ENCODE results near the gene CBR3. TPM values are rescaled to one million over a fixed set of nuclear protein-coding genes. Genes with fewer than 3 reads are reported as not detected.
A peak's percentile ranks its signal among the peaks of the same experiment; 100 is the strongest.

Gene CBR3
- total and polyA plus RNA-seq, 2 of the 13 experiments (the other 11 are each of a cell fraction or from before 2014, with no cell fraction given), result not detected

GRCh38 chr21:36155603-36156338 lies 20.9 kb downstream of the CBR3 start (continued):
- no peak for TF ChIP-seq CHCHD3 (CRISPR knock-in tag; IDR thresholded peaks at IDR 0.05)
- TF ChIP-seq THAP9 (CRISPR knock-in tag; IDR thresholded peaks at IDR 0.05; ENCODE audit: borderline replicate concordance), result no peak
- TF ChIP-seq TBP (CRISPR knock-in tag; IDR thresholded peaks at IDR 0.05), result no peak
- TF ChIP-seq ZSCAN30 (CRISPR knock-in tag; IDR thresholded peaks at IDR 0.05), result no peak
- TF ChIP-seq BHLHE40 (IDR thresholded peaks at IDR 0.05; ENCODE audit: low read length), result no peak
- 0 out of 2 replicates have a peak, but pooled peaks have one; percentile 17 for TF ChIP-seq ZGPAT (CRISPR knock-in tag; IDR thresholded peaks at IDR 0.05)
- TF ChIP-seq TOE1 (CRISPR knock-in tag; IDR thresholded peaks at IDR 0.05), result no peak
- TF ChIP-seq NCOR1 (IDR thresholded peaks at IDR 0.05; ENCODE audit: borderline replicate concordance, low read length), result no peak
- TF ChIP-seq SETDB1 (CRISPR knock-in tag; IDR thresholded peaks at IDR 0.05; ENCODE audit: borderline replicate concordance), result no peak
- TF ChIP-seq ZFP90 (CRISPR knock-in tag; IDR thresholded peaks at IDR 0.05; ENCODE audit: borderline replicate concordance), result no peak
- no peak for TF ChIP-seq ZNF329 (CRISPR knock-in tag; IDR thresholded peaks at IDR 0.05; ENCODE audit: low read depth)
- 0 out of 2 replicates have a peak, but pooled peaks have one; percentile 77 for TF ChIP-seq ZNF333 (CRISPR knock-in tag; IDR thresholded peaks at IDR 0.05; ENCODE audit: borderline replicate concordance)
- no peak for TF ChIP-seq ATAD3A (CRISPR knock-in tag; IDR thresholded peaks at IDR 0.05)
- no peak for TF ChIP-seq RNF219 (CRISPR knock-in tag; IDR thresholded peaks at IDR 0.05)
- TF ChIP-seq TCF7 (IDR thresholded peaks at IDR 0.05; ENCODE audit: low read depth), result no peak
- no peak for TF ChIP-seq MYPOP (CRISPR knock-in tag; IDR thresholded peaks at IDR 0.05)
- no peak for TF ChIP-seq TRIM22 (IDR thresholded peaks at IDR 0.05)
- TF ChIP-seq ZNF337 (CRISPR knock-in tag; IDR thresholded peaks at IDR 0.05; ENCODE audit: borderline replicate concordance, low read depth), result no peak
